Measurements from ENCODE around the gene SLC11A2. TPM values are rescaled to one million over a fixed set of nuclear protein-coding genes. Genes with fewer than 3 reads are reported as not detected.
A peak's percentile ranks its signal among the peaks of the same experiment; 100 is the strongest.

The SLC11A2 gene
- total and polyA plus RNA-seq, 7 donors, result 15.7 to 55.3 (median 26.1) TPM

DNA sequence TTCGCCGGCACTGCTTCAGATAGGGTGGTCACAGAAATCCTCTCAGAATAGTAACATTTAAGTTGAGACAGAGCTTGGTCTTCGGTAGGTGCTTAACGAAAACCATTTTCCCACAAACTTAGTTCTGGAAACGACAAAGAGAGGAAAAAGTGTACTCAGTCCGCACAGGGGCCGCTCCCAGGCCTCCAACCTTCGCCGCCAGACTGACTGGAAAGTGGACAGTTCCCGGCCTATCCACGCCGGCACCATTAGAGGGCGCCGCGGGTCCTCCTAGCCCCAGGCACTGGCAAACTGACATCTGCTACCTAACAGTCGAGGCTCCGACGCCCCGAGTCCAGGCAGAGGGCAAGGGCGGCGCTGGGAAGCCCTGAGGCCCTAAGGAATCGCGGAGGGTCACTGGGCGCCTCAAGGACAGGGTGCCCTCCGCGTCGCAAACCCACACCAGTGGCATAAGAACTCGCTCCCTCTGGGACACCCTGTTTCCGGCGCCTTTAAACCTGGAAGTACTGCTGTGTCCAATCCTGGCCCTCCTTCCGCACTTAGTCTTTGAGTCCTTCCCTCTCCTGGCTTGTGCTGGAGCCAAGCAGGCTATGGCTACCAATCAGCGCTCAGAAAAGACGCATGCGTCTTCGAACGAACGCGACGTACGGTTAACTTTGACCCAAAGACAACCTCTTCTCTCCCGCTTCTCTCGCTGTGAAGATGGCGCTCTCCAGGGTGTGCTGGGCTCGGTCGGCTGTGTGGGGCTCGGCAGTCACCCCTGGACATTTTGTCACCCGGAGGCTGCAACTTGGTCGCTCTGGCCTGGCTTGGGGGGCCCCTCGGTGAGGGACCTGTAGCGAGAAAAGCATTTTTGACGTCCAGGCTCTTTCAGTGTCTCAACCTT lies 21.7 kb upstream of the SLC11A2 start, which contains the start of gene LETMD1:
LETMD1 (plus strand) TSS at position 673 of the 886 bp plus-strand sequence; CDS start at position 703, 30 bp downstream.
- Histone ChIP-seq H3K27me3 (ENCODE audit: insufficient read depth in 3 of 3, low read length in 2 of 3) (no peaks in the 10 kb centered on the region), H3K4me3 (peak within 1 kb of the TSS; percentile 79), H3K4me1 (peaks cover 20% of the 10 kb centered on the region), H3K9me3 (no peaks in the 10 kb centered on the region), H3K27ac (peak within 1 kb of the TSS; percentile 97), H3K36me3 (ENCODE audit: insufficient read depth in 1 of 2, low read depth in 1 of 2) (peaks cover 0 to 32% of the 10 kb centered on the region in 2 donors)
- DNase-seq (peak; percentile 91 to 96), ATAC-seq (peak; percentile 97 to 99 (median 98))
- WGBS, 3 donors, result 1 to 2% (median 2%) methylated on average over 50 to 51 of the region's 51 CpGs
- intact Hi-C loops (cut with DNase I), result loop anchor here in 1 of 2 donors (2.0 kb wide), 2 partner anchors 193 to 293 kb away; no protein-coding TSS in a partner anchor
- TF ChIP-seq, protein P1, sequence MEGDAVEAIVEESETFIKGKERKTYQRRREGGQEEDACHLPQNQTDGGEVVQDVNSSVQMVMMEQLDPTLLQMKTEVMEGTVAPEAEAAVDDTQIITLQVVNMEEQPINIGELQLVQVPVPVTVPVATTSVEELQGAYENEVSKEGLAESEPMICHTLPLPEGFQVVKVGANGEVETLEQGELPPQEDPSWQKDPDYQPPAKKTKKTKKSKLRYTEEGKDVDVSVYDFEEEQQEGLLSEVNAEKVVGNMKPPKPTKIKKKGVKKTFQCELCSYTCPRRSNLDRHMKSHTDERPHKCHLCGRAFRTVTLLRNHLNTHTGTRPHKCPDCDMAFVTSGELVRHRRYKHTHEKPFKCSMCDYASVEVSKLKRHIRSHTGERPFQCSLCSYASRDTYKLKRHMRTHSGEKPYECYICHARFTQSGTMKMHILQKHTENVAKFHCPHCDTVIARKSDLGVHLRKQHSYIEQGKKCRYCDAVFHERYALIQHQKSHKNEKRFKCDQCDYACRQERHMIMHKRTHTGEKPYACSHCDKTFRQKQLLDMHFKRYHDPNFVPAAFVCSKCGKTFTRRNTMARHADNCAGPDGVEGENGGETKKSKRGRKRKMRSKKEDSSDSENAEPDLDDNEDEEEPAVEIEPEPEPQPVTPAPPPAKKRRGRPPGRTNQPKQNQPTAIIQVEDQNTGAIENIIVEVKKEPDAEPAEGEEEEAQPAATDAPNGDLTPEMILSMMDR (IDR thresholded peaks at IDR 0.05), result peak; percentile 90

DNA sequence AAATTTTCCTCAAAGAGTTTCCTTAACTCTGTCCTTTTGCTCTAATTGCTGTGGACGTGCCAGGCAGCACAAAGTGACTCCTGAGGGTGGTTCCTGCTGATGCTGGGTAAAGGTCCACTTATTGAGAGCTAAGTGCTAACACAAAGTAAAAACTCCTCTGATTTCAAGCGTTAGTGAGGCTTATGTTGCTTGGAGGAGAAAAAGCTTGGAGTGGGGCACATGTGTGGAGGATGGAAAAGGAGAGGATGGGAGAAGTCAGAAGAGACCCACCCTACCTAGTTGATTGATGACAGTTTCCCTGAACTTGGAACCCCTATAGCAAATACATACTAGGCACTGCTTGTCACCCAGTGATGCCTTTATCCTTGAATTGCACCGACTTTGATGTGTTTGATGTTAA lies 10.1 kb upstream of the SLC11A2 start:
- no peak for ATAC-seq
- Histone ChIP-seq H3K27me3 (ENCODE audit: insufficient read depth in 3 of 3, low read length in 2 of 3) (no peaks in the 10 kb centered on the region), H3K36me3 (ENCODE audit: insufficient read depth in 1 of 2, low read depth in 1 of 2) (no peaks in the 10 kb centered on the region), H3K4me1 (no peaks in the 10 kb centered on the region), H3K9me3 (no peaks in the 10 kb centered on the region), H3K4me3 (no peak overlapping the region), H3K27ac (no peak overlapping the region)
- intact Hi-C loops (cut with DNase I), result no loop called here
- no peak for DNase-seq
- 71 to 81% (median 77%) methylated on average over 3 of the region's 3 CpGs for WGBS, 3 donors
- TF ChIP-seq, protein P1 (IDR thresholded peaks at IDR 0.05), result no peak

DNA sequence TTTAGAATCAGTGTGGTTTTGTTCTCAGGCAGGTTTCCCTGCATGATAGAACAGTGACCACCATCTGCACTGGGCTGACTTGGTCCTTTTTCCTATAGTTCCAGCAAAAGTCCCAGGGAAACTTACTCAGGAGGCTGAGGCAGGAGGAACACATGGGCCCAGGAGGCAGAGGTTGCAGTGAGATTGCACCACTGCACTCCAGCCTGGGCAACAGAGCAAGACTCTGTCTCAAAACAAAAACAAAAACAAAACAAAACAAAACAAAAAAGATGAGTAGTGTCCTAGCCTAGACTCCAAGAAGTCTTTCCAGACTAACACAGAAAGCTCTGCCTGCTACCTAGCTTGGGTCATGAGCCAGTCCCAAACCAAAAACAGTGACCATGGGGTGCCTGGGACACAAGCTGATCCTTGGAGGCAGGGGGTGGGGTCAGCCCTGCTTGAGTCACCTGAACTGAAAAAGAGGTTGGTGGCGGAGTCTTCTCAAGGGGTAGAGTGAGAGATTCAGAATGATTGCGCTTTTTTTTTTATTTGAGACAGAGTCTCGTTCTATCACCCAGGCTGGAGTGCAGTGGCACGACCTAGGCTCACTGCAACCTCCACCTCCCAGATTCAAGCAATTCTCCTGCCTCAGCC lies 7.4 kb upstream of the SLC11A2 start:
- H3K4me3 ChIP-seq, result no peak overlapping the region
- ATAC-seq (no peak), DNase-seq (no peak)
- no peaks in the 10 kb centered on the region for H3K9me3 ChIP-seq
- H3K4me1 ChIP-seq, result no peaks in the 10 kb centered on the region
- intact Hi-C loops (cut with DNase I), result no loop called here
- no peak overlapping the region for H3K27ac ChIP-seq
- H3K27me3 ChIP-seq (ENCODE audit: insufficient read depth in 3 of 3, low read length in 2 of 3), result no peaks in the 10 kb centered on the region
- H3K36me3 ChIP-seq (ENCODE audit: insufficient read depth in 1 of 2, low read depth in 1 of 2), result no peaks in the 10 kb centered on the region
- 94 to 98% (median 94%) methylated on average over 4 of the region's 4 CpGs for WGBS, 3 donors
- TF ChIP-seq, protein P1 (IDR thresholded peaks at IDR 0.05), result no peak

DNA sequence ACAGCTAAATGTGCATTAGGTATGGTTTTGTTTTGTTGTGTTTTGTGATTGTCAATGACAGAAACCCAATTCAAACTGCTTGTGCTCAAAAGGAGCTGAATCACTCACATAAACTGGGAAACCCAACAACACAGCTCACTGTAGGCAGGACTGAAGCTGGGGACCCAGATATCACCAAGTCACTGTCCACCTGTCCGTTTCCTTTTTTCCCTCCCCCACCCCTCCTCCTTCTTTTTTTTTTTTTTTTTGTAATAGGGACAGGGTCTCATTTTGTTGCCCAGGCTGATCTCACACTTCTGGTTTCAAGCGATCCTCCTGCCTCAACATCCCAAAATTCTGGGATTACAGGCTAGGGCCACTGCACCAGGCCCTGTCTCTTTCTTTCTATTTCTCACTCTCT lies 6.9 kb upstream of the SLC11A2 start:
- TF ChIP-seq, protein P1 (IDR thresholded peaks at IDR 0.05), result no peak
- Histone ChIP-seq H3K27me3 (ENCODE audit: insufficient read depth in 3 of 3, low read length in 2 of 3) (no peaks in the 10 kb centered on the region), H3K4me1 (no peaks in the 10 kb centered on the region), H3K9me3 (no peaks in the 10 kb centered on the region), H3K36me3 (ENCODE audit: insufficient read depth in 1 of 2, low read depth in 1 of 2) (no peaks in the 10 kb centered on the region), H3K4me3 (no peak overlapping the region), H3K27ac (no peak overlapping the region)
- DNase-seq (no peak), ATAC-seq (no peak)
- 69 to 83% (median 72%) methylated on average over 2 of the region's 2 CpGs for WGBS, 3 donors
- intact Hi-C loops (cut with DNase I), result no loop called here
